Measurements from ENCODE around the gene SLC13A1. TPM values are rescaled to one million over a fixed set of nuclear protein-coding genes. Genes with fewer than 3 reads are reported as not detected.

Gene SLC13A1
- total and polyA plus RNA-seq, 12 donors = not detected

DNA sequence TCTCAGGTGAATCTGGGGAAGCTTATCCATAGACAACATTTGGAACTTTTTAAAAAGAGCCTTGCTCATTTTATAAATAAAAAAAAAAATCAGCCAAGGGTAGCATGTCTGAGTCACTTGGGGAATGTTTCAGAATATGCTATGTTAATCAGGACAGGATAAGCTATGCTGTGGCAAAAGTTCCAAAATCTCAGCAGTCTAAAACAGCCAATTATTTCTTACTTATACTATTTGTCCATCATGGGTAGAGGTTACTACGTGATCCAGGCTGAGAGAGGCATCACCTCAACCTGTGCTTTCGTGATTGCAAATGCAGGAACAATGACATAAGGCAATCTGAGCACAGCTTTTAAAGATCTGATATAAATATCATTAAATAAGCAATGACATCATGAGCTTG is 6.5 kb downstream of the SLC13A1 start:
- H3K4me3 ChIP-seq = no peak overlapping the region
- no peaks in the 10 kb centered on the region for H3K36me3 ChIP-seq (replicated peaks in 1 of 2)
- H3K9me3 ChIP-seq (replicated peaks in 1 of 3) = no peaks in the 10 kb centered on the region
- no peak overlapping the region for H3K27ac ChIP-seq
- TF ChIP-seq POLR2A (IDR thresholded peaks at IDR 0.05) = no peak
- TF ChIP-seq, protein P1, sequence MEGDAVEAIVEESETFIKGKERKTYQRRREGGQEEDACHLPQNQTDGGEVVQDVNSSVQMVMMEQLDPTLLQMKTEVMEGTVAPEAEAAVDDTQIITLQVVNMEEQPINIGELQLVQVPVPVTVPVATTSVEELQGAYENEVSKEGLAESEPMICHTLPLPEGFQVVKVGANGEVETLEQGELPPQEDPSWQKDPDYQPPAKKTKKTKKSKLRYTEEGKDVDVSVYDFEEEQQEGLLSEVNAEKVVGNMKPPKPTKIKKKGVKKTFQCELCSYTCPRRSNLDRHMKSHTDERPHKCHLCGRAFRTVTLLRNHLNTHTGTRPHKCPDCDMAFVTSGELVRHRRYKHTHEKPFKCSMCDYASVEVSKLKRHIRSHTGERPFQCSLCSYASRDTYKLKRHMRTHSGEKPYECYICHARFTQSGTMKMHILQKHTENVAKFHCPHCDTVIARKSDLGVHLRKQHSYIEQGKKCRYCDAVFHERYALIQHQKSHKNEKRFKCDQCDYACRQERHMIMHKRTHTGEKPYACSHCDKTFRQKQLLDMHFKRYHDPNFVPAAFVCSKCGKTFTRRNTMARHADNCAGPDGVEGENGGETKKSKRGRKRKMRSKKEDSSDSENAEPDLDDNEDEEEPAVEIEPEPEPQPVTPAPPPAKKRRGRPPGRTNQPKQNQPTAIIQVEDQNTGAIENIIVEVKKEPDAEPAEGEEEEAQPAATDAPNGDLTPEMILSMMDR (IDR thresholded peaks at IDR 0.05) = no peak
- WGBS, 4 donors = 63 to 82% (median 80%) methylated on average over 2 of the region's 2 CpGs
- no peaks in the 10 kb centered on the region for H3K27me3 ChIP-seq
- intact Hi-C loops (cut with DNase I) = no loop called here
- no peaks in the 10 kb centered on the region for H3K4me1 ChIP-seq (replicated peaks in 1 of 2)
- no peak for DNase-seq

DNA sequence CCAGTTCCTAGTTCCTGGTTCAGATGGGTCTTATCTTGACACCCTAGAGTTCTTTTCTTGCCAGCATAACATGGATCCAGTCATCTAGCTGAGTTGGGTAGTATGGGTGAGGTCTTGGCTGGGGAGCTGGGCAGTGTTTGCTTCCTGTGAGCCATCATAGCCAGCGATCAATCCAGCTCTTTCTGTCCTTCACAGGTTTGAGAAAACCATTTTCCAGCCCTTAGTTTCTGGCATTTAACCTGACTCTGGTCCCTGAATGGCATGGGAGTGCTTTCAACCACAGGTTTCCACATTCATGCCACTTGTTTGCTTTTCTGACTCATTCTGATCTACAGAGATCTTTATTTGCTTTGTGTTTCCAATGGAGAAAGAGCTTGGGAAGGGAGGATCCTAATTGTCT is 8.6 kb downstream of the SLC13A1 start:
- H3K4me1 ChIP-seq (replicated peaks in 1 of 2) = no peaks in the 10 kb centered on the region
- no peak overlapping the region for H3K4me3 ChIP-seq
- intact Hi-C loops (cut with DNase I) = no loop called here
- 83 to 100% (median 96%) methylated on average over 1 of the region's 1 CpG for WGBS, 4 donors
- no peaks in the 10 kb centered on the region for H3K9me3 ChIP-seq (replicated peaks in 1 of 3)
- H3K36me3 ChIP-seq (replicated peaks in 1 of 2) = no peaks in the 10 kb centered on the region
- H3K27ac ChIP-seq = no peak overlapping the region
- TF ChIP-seq, protein P1 (IDR thresholded peaks at IDR 0.05) = no peak
- no peak for TF ChIP-seq POLR2A (IDR thresholded peaks at IDR 0.05)
- no peaks in the 10 kb centered on the region for H3K27me3 ChIP-seq
- no peak for DNase-seq

DNA sequence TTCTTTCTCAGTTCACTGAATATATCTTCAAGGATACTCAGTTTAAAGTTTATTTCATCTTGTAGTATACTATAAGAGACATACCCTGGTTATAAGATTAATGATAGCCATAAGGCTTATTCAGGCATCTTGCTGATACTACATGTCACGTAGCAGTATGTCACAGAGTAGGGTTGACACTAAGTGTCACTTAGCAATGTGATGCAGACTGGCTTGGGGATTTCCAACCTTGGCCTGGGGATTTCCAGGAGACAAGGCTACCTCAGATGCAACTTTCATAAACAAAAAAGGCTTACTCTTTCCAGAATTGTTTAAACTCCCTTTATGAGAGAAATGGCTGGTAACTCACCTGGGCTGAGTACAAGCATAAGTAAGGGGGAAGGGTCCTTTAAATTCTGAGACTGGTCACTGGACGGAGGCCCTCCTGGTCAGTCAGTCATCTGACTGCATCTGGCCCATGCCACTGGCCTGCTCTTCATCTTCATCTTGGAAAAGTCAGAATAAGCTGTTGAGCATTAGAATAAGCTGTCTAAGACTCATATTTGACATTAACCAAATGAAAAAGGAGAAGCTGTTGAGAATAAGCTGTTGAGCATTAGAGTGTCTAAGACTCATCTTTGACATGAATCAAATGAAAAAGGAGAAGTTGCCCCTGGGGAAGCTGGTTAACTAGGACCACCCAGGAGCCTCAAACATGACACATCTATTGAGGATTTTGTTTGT is 9.5 kb downstream of the SLC13A1 start:
- no peaks in the 10 kb centered on the region for H3K27me3 ChIP-seq
- H3K4me3 ChIP-seq = no peak overlapping the region
- intact Hi-C loops (cut with DNase I) = no loop called here
- no peak overlapping the region for H3K27ac ChIP-seq
- TF ChIP-seq, protein P1 (IDR thresholded peaks at IDR 0.05) = no peak
- no peak for TF ChIP-seq POLR2A (IDR thresholded peaks at IDR 0.05)
- H3K4me1 ChIP-seq (replicated peaks in 1 of 2) = no peaks in the 10 kb centered on the region
- WGBS, 4 donors = 66 to 88% (median 73%) methylated on average over 2 of the region's 2 CpGs
- H3K9me3 ChIP-seq (replicated peaks in 1 of 3) = no peaks in the 10 kb centered on the region
- DNase-seq = no peak
- no peaks in the 10 kb centered on the region for H3K36me3 ChIP-seq (replicated peaks in 1 of 2)

DNA sequence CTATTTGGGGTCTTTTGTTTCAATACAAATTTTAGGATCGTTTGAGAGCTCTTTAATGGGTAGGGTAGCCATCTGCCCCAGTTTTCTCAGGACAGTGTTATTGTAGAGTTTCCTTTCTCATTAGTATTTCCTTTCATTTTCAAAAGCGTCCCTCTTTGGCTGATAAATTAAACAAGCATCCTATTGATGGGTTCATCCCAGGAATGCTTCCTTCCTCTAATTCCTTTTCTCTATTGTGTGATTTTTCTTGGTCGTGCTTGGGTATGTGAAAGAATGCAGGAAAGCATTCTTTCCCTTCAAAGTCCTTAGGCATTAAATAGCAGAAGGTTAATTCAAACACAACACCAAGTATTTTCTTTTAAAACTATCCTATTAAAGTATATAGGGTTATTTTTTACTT is 14.0 kb downstream of the SLC13A1 start:
- 45 to 58% (median 48%) methylated on average over 3 of the region's 3 CpGs for WGBS, 4 donors
- no peak overlapping the region for H3K27ac ChIP-seq
- H3K4me1 ChIP-seq (replicated peaks in 1 of 2) = no peaks in the 10 kb centered on the region
- no peaks in the 10 kb centered on the region for H3K36me3 ChIP-seq (replicated peaks in 1 of 2)
- DNase-seq = no peak
- H3K27me3 ChIP-seq = no peaks in the 10 kb centered on the region
- no peaks in the 10 kb centered on the region for H3K9me3 ChIP-seq (replicated peaks in 1 of 3)
- intact Hi-C loops (cut with DNase I) = no loop called here
- TF ChIP-seq, protein P1 (IDR thresholded peaks at IDR 0.05) = no peak
- no peak overlapping the region for H3K4me3 ChIP-seq

All from adrenal gland (tissue), 12 donors.